ENCODE measurements around the gene STK17A.
A peak's percentile ranks its signal among the peaks of the same experiment; 100 is the strongest.

STK17A gene

GRCh38 chr7:43582503-43583423 is at the start of gene STK17A:
Gene STK17A, plus strand, starts transcription at chr7:43583108. Its CDS starts 136 bp downstream, at chr7:43583244.
- DNase-seq, result peak; percentile 92 to 93

DNA sequence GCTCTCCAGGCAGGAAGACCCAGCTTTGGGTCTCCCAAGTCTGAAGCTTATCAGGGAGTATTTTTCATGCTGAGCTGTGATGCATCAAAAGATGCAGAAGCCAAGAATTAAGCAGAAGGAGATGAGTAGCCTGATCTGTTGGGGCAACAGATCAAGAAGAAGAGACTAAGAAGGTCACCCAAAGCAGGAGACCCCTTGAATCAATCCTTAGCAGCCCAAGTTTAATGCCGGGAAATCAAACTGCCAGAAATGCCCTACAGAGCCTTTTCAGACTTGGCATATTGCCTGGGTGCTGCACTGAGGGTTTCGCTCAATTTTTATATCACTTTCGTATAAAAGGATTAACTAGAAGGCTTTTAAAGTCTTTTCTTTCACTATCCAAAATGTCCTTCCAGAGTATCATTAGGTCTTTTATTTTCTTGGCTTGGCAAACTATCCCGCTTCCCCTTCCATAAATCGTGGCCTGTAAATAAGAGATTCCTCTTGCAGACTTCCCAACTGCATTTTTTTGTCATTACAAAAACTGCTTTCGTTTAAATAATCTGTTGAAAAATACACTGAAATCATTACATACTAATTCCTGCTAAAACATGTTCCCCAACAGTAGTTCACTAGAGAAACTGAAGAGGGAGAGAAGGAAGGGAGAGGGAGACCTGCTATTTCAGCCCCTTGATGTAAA is 49.0 kb upstream of the STK17A start:
- DNase-seq, result no peak

DNA sequence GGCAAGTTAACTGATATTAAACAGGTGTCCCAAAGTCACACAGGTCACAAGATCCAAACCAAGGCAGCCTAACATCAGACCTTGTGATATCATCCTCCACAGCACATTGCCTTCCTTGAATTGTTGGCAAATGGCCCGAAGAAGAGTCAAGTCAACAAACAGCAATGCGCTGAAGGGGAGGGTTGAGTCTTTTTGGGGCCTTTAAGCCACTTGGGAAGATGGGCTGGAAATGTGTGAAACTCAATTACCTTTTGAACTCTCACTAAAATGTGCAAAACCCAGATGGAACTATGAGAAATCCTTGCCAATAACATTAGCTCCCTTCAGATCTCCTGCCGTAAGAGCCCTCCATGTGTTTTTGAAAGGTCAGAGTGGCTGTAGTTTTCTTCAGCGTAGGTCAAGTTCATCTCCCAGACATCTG is 47.9 kb upstream of the STK17A start:
- DNase-seq, result no peak

DNA sequence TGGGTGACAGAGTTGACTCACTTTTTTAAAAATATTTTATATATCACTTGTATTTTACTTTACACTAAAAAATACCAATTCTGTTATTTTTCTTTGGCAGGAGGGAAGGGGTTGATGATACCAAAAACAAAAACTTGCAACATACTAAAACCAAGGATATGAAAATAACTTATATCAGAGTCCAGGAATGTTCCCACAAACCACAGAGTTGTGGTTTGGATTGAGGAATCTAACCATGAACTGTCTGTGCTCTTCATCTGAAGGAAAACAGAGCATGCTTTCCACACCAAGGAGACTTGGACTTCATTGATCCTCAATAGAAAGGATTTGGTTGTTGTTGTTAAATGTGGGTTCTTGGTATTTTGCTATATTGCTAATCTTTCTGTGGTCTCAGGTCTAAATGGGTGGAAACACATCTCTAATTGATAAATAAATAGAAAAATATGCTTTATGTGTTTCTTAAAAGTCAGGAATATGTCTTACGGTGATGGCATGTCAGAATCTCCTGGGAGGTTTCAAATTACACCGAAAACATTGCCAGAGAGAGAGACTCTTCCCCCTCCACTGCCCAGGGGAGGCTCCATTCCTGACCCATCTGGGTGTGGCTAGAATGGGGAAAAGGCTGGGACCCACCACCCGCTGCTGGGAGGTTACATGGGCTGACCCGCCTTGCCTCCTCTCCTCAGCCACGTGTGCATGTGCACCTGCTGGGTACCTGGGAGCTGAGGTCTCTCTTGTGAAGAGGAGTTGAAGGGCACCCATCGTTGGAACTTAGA is 46.9 kb upstream of the STK17A start:
- no peak for DNase-seq

- no peak for DNase-seq
Measured at GRCh38 chr7:43536773-43537172, 46.1 kb upstream of the STK17A start.

DNA sequence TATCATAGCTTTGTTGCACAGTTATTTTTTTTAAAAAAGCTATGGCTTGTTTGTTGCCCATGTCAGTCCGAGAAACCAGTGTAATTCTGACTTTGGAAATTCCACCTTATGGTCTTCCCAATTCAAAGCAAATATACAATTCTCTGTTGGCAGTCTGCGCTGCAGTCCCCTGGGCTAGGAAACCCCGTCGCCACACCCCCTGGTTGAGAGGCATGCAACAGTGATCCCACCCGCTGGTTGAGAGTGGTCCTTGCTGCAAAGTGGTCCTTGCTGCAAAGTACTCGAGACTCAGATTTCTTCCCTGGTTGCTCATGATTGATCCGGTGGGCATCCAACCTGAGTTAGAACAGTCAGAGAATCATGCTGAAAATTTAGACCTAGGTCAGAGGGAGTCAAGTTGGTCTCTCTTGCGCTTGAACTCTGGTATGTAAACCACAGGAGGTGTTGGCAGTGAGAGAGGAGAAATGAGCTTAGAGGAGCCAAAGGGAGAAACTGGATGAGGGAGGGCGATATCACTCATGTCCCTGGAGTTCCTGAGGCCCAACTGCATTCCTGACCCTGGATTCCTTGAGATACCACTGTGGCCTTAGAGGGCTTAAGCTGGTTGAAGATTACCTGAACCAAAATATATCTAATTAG is 45.0 kb upstream of the STK17A start:
- DNase-seq, result no peak

GRCh38 chr7:43538404-43538771 is 44.5 kb upstream of the STK17A start:
- DNase-seq, result no peak

DNA sequence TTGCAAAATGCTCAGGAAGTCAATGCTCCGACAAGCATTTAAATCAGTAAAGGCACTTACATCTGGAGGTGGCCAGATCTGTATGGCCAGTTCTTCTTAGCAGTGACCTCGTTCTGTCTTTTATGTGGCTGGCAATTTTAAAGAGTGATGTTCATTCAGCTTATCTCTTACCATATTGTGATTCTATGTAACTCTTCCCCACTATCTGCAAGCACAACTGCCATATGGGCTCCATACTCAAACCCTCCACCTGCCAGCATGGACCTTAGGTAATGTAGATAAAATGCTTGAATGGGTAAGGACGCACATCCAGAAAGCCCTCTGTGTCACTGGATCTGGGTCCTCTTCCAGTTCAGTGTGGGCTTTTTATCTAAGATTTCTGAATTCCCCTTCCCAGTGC is 42.4 kb upstream of the STK17A start:
- DNase-seq, result no peak

- DNase-seq, result no peak
Measured at GRCh38 chr7:43542716-43543115, 40.2 kb upstream of the STK17A start.

GRCh38 chr7:43546231-43546630 is 36.7 kb upstream of the STK17A start:
- no peak for DNase-seq

GRCh38 chr7:43550427-43550826 is 32.5 kb upstream of the STK17A start:
- DNase-seq, result no peak

DNA sequence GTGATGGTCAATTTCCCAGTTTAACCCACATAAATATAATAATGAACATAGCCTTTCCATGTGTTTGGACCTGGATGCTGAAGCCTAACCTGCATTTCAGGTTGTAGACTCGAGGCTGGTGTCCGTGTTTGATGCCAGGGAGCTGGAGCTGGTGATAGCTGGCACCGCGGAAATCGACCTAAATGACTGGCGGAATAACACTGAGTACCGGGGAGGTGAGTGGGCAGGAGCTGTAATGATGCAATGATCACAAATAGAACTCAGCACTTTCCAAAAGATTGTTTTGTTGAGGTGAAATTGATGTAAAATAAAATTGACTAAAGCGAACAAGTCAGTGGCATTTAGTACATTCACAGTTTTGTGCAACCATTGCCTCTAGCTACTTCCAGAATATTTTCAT is 30.8 kb upstream of the STK17A start:
- no peak for DNase-seq

GRCh38 chr7:43553999-43554398 is 28.9 kb upstream of the STK17A start:
- DNase-seq, result no peak

DNA sequence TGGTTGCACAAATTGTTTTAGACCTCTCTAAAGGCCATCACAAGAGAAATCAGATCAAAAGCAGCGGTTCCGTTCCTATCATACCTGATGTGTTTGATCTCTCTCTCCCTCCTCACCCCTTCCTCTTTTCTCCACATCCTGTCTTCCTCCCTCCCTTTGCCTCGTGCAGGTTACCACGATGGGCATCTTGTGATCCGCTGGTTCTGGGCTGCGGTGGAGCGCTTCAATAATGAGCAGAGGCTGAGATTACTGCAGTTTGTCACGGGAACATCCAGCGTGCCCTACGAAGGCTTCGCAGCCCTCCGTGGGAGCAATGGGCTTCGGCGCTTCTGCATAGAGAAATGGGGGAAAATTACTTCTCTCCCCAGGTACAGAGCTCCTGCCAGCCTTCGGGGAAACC is 28.5 kb upstream of the STK17A start:
- no peak for DNase-seq

DNA sequence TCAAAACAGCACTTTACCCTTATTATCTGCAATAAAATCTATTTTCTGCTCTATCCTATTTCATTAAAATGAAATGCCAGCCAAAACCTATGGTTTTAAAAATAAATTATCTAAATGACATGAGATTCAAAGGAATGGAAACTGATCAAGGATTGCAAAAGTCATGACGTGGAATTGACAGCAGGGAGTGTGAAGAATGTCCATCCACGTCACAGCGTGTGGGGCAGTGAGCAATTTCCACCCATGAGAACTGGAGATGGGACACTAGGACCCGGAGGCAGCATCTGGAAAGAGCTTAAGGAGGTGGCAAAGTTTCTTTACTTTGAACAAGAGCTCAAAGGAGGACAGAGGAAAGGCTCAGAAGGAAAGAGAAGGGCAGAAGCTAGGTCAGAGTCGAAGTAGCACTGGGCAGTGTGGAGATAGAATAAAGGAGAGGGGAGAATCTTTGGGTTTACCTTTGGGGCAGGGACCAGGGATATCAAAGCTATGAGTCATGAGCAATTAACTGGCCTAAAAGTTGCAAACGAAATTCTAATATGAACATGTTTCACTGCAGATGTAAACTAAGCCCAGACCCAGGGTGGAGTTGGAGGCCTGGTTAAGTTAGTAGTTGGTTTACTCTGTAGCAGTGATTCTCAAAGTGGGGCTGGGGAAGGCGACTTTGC is 24.9 kb upstream of the STK17A start:
- DNase-seq, result no peak

DNA sequence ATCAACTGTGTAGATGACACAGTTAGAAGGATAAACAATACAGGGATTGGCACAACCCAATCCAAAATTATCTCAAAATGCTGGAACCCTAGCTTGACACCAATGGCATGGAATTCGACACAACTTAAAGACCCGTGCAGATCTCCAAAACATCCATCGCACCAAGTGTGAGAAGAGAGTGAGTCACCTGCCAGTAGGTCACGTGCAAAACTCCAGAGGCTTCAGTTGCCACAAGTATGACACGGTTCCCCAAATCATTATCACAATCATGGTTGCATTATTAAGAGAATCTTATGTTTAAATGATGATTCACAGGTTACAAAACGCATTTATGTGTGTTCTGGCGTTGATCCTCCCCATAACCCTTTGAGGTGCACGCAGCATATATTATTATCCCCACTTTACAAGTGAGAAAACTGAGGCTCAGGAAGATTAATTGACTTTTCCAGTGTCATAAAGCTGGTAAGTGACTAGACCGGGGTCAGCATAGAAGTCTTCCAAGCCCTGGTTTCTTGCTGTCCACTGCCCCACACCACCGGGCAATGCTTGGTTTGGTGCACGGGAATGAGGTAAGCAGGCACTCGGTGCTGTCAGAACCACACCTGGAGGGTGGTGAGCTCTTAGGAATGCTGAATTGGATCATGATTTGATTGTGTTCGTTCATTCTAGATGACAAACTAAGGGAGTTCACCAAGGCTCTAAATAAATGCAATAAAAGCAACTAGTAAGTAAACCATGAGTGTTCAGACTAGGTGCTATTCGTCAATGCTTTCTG is 23.6 kb upstream of the STK17A start:
- no peak for DNase-seq

GRCh38 chr7:43559946-43560335 is 23.0 kb upstream of the STK17A start:
- DNase-seq, result no peak

DNA sequence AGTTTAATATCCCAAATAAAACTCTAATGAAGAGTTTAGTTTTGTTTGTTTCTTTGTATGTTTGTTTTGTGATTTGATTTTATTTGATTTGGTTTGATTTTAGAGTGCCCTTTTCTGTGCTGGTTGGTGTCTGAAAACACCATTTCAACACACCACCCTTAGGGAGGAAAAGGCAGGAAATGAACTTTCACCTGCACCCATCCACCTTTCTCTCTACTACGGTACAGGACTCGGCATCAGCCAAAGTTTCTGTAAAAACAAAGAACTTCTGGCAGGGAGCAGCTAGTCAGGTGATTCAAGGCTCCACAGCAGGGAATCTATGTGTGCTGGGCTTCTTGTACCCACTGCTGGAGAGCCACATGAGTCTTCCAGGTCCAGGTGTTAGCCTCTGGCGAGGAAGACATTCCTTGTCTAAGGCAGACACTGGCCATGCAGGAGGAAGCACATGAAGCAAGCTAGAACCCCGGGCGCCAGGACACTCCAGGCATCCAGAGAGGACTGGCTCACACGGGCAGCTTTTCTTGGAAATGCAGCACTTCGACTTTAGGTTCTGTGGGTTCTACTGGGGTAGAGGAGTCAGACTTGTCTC is 22.1 kb upstream of the STK17A start:
- DNase-seq, result no peak

DNA sequence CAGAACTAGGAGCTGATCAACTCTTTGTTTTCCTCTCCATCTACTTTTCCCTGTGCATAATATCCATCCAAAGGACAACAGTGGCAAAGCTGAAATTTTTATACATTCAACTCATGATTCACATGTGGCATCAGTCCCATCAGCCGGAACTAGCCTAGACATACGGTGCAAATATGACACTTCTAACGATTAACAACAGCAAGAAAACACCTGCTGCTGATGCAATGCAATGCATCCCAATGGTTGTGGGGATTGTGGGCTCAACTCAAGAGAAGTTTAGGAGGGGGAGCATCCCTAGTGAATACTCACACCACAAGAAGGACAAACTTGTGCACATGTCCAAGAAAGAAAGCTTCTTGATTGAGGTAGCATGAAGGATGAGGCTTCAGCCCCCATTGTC is 20.5 kb upstream of the STK17A start:
- no peak for DNase-seq

- no peak for DNase-seq
Measured at GRCh38 chr7:43565786-43566185, 17.1 kb upstream of the STK17A start.

GRCh38 chr7:43568529-43568928 is 14.4 kb upstream of the STK17A start:
- no peak for DNase-seq
